ENCODE data around the gene UMODL1.

The UMODL1 gene

DNA sequence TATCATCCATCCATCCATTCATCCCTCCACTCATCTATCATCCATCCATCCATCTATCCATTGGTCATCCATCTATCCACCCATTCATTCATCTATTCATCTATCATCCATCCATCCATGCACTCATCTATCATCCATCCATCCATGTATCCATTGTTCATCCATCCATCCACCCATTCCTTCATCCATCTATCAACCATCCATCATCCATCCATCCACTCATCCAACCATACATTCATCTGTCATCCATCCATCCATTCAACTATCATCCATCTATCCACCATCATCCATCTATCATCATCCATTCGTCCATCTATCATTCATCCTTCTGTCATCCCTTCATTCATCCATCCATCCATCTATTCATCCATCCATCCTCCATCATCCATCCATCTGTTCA is 61.1 kb downstream of the UMODL1 start:
- DNase-seq: no peak

DNA sequence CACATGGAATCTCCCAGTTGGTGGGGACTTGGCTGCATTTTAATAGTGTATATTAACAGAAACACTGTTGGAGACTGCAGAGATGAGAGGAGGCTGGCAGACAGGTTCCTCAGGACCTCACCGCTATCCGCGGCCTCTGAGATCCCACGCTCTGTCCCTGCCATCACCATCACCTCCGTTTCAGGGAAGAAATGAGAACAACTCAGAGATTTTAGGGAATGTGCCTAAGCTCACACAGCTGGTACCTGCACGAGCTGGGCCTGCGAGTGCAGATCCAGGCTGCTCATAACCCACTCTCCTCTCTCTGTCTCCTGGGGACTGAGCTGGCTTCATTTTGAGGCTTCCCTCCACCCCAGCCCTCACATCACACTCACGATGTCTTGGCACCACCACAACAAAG is 62.0 kb downstream of the UMODL1 start:
- no peak for DNase-seq

DNA sequence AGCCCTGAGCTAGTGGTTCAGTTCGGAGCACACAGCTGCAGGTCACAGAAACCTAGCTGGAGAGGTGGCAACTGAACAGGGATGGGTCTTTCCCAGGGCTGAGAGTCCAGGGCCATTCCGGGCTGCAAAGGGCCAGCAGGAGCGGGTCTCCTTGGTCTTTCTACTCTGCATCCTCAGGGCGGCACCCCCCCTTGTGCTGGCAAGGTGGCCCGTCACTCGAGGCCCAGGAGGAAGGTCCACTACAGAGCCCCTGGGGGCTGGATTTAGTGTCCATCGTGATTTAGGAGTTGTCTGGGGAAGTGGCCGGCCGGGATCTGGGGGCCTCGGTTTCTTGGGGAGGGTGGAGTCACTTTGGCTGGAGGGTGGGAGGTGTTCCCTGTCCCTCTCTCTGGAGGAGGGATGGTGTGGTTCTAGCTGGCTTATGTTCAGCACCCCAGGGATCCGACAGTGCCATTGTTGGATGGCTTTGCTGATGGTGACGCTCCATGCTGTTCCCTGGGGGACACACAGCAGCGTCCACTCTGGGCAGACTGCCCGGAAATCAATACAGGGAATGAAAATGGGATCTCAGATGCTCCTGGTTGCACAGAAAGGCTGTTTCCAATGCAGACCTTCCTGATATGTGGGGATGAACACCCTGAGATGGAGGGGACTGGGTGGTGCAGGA is 64.4 kb downstream of the UMODL1 start:
- DNase-seq: no peak

DNA sequence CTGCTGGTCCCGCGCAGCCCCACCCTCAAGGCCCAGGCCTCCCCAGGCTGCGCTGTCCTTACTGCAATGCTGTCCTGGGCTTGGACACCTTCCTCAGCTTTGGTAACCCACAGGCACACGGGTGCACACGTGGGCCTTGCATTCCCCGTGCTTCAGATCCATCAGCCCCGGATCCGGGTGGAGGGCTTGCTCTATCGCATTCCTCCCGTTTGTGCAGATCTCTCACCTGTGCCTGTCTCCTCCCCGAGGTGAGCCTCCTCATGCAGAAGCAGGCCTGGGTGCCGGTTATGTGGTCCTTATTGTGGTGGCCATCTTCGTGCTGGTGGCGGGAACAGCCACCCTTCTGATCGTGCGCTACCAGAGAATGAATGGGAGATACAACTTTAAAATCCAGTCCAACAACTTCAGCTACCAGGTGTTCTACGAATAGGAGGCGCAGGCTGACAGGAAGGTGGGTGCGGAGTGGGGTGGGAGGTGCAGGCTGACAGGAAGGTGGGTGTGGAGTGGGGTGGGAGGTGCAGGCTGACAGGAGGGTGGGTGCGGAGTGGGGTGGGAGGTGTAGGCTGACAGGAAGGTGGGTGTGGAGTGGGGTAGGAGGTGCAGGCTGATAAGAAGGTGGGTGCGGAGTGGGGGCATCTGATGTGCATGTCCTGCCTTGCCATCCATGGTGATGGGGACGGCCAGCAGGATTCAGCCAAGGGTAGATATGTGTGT is 66.2 kb downstream of the UMODL1 start:
- no peak for DNase-seq

DNA sequence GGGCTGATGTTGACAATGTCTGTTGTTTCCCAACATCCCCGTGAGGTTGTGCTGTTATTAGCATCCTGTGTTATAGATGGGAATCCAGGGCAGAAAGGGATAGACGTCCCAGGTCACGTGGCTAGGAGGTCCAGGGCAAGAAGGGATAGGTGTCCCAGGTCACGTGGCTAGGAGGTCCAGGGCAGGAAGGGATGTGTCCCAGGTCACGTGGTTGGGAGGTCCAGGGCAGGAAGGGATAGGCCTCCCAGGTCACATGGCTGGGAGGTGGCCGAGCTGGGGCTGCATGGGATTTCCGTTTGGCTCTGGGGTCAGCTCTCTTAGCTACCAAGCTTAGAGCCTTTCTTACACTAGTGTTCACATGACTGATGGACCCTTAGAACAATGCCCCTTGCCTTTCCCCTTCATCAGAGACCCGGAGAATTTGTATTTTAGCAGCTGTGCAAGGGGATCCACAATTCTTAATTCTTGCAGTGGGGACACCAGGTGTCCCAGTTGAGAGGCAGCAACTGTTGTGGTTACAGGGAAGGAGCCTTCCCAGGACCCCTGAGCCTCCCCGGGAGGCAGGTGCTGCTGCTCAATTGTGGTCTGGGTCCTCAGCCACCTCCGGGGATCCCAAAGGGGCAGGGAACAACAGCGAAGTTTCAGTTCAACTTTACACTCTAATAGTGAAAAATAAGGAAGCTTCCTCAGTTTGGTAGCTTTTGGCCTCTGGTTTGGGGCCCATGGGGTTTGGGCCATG is 69.2 kb downstream of the UMODL1 start:
- DNase-seq: no peak

DNA sequence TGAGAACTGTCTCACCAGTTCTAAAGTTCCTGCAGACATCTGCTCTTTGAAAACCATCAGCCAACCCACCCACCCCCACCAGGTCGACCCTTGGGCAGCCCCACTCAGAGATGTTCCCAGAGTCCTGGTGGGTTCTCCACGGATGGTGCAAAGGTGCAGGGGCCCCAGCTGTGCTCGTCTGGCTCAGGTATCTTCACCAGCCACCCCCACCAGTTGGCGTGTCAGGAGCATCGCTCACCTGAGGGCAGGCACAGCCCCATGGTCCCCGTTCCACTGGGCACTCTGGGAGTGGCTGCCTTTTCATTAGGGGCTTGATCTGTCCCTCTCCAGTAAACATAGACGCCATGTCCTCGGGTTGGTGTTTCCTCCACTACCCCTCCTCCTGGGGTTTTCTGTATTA is 70.5 kb downstream of the UMODL1 start:
- no peak for DNase-seq

DNA sequence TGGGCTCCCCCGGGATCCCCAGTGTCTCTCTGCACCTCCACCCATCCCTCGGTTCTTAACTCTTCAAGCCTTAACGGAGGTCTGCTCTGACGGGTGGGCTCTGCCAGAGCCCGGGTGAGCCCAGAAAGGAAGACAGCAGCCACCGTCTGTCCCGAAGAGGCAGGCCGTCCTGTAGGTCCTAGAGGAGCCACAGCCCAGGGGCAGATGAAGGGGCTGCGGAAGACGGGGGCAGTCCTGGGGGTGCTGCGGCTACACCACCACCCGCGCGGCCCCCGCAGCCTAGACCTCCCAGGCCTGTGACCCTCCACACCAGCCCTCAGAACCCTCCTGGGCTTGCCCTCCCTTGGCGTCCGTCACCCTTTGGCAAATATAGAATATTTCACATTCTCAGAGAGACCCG is 71.0 kb downstream of the UMODL1 start:
- DNase-seq: no peak

DNA sequence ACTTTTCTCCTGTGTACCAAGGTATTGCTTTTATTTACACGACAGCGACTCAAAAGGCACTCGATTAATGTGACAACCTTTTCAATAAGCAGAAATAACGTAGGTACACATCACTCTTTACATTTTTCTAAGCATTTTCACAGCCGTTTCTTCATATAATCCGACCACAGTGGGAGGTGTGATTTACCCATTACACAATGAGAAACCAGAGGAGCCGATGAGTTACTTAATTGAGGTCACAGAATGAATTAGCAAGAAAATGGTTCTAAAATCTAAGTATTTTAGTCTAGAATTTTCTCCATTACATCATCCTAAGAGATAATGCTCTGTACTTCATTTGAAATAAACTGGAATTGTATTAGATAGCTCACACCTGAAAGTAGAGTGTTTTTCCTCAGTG is 71.5 kb downstream of the UMODL1 start:
- no peak for DNase-seq

DNA sequence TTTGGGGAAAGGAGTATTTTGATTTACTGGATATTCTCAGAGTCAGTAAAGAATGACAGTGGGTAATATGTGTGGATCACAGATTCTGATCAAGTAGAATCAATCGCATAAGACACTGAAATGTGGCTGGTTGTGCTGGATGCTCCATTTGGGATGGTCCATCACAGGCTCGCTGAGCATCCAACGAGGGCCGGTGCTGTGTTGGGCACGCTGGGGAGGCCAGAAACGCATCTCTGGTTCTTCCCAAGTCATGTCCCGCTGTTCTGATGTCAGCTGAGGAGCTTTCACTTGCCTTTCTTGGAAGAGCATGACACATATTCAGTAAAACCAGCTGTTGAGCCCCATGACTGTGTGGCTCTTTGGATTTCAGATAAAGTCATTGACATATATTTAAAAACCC is 72.0 kb downstream of the UMODL1 start:
- DNase-seq: no peak

DNA sequence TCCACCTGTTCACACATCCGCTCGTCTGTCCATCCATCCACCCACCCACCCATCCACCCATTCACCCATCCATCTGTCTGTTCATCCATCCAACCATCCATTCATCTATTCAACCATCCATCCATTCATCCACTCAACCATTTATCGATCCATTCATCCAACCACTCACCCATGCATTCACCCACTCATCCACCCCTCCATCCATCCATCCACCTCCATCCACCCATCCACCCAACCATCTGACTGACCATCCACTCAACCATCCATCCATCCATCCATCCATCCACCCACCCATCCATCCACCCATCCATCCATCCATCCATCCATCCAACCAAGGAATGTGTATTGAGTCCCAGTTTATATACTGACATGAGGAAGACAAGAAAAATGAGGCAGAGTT is 73.1 kb downstream of the UMODL1 start:
- DNase-seq: no peak

DNA sequence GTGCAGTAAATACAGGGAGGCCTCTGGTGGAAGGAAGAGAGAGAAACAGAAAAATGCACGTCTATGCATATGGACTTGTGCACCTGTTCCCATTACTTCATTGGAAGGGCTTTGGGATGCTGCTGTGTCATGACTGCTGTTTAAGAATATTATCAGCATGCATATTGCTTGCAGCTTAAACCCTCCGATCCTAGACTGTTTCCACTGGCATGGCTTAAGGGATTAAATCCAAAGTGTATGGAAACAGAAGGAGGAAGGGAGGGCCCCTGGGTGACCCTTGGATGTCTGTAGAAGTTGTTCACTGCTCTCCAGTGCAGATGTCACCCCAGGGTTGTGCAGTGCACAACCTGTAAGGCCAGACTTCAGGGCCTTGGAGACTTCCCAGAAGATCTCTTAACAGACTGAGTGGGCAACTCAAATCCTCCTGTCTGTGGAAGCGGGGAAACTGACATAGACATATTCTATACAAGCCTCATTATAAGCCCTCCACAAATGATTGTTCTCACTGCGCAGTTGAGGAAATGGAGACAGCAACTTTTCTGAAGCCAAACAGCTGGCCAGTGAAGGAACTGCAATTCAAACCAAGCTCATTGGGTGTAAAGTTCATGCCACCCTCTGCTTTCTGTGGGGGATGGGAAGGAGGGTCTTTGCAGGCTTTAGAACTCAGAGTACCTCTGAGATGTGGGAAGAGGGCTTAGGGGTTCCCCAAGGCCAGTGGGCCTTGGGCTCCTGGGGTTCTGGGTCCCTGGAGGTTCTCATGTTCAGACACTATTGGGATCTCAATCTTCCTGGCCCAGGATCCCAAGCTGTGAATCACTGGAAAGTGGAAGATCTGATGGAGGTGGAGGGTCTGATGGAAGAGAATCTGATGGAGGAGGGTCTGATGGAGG is 73.8 kb downstream of the UMODL1 start:
- no peak for DNase-seq

DNA sequence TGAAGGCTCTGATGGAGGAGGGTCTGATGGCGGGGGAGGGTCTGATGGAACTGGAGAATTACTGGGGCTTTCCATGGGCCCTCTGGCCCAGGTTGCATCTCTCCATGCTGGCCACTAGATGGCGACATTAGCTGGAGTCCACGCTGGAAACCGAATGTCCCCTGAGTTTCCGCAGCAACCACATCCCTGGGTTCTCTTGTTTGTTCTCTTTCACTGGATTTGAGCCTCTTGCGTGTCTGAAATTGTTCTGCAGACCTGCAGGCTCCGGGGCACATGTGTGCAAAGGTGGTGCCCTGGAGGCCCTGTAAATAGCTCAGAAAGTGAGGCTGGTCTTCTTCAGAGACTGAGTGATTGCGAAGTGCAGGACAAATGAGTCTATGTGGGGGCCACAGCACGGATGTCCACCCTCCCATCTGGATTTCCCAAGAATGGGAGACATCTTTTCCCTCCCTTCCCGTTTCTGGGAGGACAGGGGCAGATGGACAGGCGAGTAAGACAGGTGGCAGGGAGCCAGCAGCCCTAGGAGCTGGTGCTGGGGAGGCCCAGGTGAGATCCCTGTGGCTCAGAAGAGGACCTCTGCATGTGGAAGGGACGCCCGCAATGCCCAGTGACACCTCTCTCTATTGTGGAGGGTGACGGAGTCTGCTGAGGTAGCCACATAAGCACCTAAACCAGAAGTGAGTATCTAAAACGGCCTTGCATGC is 74.6 kb downstream of the UMODL1 start:
- DNase-seq: peak; percentile 51

DNA sequence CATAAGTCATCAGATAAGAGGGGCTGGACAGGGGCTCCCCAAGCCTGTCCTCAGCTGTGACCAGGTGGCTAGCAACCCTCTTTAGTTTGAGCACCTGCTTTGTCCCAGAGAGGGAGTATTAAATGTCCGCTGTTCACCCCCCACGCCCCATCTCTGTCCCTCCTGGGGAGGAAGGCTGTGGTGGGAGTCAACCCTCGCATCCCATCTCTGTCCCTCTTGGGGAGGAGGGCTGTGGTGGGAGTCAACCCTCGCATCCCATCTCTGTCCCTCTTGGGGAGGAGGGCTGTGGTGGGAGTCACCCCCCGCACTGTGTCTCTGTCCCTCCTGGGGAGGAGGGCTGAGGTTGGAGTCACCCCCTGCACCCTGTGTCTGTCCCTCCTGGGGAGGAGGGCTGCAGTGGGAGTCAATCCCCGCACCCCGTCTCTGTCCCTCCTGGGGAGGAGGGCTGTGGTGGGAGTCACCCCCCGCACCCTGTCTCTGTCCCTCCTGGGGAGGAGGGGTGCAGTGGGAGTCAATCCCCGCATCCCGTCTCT is 75.2 kb downstream of the UMODL1 start:
- no peak for DNase-seq

DNA sequence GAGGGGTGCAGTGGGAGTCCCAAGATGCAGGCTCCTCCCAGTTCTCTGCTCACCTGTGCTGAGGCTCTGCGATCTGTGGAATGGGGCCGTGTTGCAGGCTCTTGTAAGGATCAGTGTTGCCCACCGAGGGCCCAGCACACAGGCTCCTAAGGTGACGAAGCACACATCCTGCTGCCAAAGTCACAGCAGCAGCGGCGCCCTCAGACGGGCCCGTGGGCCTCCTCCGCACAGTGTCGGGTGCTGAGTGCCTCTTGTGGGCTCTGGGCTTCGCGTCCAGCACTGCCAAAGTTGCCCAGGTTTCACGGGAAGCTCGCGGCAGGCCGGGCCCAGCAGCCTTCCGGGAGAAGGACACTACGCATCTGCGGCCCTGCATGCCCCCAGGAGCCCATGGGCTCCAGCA is 75.7 kb downstream of the UMODL1 start:
- no peak for DNase-seq

DNA sequence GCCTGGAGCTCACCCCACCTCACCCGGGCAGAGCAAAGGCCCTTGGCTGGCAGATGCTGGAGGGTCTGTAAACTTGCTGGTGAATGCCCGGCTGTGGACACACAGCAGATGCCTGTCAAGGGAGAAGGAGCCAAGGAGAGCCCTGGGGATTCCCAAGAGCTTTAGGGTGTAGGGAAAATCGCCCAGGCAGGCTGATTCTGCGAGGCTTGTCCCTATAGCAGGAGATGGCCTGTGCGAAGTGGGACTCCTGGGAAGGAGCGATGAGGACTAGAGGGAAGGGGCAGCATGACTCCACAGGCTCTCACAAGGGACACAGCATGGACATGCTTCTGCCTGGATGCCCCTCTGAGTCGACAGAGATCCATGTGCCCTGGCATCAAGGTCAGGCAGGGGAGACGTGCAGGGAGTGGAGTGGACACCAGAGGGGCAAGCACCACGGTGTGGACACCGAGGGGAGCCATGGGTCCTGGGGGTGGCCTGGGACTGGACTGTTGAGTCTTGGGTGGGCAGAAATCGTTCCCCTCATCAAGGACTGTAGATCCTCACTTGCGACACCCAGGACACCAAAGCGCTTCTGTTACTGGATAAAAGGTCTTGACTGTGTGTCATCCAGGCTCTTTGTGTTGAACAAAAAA is 76.4 kb downstream of the UMODL1 start:
- DNase-seq: no peak

DNA sequence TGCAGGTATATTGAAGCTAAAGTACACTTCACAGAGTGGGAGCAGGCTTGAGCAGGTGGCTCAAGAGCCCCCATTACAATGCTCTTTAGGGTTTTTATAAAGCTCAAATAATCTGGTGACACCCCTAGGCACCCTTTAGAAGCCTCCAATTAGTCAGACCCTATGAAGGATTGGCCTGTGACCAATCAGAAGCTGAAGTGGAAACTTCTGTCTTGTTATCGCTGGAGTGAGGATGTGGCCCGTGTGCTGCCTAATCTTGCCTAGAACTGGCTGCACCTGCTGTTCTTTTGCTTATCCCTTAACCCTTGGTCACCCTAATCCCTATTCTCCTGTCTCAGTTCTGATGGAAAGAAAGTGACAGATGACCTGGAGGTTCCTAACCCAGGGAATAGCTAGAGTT is 77.0 kb downstream of the UMODL1 start:
- DNase-seq: no peak

DNA sequence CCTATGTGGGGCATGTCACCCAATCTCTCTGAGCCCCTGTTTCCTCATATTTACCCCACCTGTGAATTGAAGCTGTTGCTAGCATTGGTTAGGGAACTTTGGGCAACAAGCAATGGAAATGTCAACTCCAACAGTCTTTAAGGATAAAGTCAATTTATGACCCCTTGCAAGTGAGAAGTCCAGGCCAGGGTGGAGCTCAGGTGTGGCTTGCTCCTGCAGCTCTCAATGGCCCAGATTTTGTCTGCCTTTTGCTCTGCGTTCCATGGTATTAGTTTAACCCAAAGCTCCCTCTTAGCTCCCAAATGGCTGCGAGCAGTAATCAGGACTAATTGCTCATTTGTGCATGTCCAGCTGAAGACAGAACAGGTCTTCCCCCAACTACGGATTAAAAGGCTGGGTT is 77.5 kb downstream of the UMODL1 start:
- no peak for DNase-seq

DNA sequence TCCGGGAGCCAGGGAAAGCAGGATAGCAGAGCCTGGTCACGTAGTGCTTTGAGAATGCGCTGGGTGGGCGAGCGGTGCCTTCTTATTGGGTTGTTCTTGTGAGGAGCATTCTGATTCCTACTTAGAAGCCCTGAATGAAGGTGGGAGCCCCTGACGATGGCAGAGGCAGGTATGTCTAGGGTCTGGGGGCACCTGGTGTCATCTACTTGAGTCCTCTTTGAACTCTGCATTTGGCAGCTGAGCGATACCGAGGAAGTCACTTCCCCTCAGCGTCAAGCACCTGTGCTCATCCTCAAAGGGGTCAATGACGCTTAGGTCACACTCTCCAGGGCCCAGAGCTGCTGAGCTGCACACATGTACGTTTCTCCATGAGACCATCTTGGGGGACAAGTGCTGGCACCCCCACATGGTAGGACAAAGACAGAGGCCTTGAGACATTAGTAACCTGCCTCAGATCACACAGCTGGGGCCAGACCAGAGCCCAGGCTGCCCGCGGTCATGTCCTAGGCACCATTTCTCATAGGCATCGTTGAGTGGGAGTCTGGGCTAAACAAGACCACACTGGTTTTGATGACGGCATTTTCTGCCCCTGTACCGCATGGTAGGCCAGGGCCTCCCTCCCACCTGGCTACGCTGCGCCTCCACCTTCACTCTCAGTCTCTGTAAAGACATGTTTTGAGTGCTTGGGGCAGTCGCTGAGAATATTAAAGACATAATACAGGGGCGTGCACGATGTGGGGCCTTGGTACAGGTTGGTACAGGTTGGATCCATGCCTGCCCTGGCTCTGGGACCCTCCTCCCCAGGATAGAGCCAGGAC is 78.7 kb downstream of the UMODL1 start:
- DNase-seq: no peak

DNA sequence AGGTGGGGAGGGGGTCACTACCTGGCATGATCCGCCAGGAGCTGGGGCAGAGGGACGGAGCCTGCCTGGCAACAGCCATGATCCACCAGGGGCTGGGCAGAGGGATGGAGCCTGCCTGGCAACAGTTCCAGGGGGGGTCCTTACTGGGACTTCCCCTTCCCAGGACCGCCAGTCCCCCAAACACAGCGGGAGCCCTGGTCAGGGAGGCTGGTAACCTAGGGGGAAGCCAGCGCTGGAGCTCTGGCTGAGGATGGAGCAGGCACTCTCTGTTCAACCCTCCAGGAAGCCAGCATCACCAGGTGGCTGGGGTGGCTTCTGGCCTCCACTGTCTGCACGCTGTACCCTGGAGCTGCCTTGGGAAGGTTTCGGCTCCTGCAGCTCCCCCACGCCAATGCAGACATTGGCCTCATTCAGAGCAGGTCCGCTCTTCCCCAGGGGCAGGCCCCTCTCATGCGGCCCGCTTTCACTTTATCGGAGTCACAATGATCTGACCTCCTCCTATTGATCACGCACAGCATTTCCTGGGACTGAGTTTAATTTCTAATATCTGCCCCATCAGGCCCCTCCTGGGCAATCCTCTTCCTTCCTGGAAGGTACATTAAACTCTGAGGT is 79.5 kb downstream of the UMODL1 start:
- DNase-seq: no peak
